ENCODE data around the gene KIAA1671.

The KIAA1671 gene

DNA sequence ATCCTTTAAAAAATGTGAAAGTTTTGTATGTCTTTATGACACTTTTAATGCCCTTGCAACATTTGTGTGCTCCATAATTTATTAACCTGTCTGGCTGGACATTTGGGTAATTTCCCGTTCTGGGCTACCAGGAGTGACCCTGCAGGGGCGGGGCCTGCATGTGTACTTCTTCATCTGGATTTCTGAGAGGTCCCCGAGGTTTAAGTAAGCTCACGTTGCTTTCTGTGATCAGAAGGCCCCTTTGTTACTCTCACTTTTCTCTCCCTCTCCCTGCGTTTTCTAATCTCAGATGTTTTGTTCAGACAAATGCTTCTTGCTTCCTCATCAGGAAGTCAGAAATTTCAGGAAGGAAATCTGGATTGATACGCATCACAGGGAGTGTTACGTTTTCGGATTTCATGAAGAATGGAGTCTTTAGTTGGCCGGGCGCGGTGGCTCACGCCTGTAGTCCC, 168.3 kb downstream of the KIAA1671 start:
- DNase-seq, result no peak

DNA sequence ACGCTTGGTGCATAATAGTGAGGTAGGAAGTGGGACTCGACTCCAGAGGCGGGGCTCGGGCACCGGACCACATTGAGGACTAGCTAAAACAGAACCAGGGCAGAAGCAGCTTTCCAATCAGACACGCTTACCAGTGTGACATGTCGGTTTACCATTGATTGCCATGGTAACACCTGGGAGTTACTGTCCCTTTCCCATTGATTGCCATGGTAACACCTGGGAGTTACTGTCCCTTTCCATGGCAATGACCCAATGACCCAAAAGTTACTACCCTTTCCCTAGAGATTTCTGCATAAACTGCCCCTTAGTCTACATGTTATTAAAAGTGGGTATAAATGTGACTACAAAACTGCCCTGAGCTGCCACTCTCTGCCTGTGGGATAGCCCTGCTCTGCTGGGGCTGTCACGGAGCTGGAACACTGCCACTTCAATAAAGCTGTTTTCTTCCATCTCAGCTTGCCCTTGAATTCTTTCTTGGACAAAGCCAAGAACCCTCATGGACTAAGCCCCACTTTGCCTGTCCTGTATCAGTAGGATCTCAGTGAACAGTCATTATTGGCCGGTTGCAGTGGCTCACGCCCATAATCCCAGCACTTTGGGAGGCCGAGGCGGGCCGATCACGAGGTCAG, 169.7 kb downstream of the KIAA1671 start:
- DNase-seq, result no peak

DNA sequence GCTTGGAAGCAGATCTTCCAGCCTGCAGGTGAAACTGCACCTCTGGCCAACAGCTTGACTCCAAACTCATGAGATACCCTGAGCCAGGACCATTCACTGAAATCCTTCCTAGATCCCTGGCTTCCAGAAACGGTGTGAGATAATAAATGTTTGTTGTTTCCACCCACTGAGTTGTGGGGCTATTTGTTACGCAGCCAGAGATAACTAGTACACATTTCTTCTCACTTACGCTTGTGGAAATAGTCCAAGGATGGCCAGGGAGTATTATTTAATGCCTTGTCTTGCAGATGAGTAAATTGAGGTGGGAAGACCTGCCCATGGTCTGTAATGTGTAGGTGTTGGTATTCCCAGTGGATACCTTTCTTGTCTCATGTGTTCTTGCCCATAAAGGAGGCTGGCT, 171.2 kb downstream of the KIAA1671 start:
- DNase-seq, result no peak

DNA sequence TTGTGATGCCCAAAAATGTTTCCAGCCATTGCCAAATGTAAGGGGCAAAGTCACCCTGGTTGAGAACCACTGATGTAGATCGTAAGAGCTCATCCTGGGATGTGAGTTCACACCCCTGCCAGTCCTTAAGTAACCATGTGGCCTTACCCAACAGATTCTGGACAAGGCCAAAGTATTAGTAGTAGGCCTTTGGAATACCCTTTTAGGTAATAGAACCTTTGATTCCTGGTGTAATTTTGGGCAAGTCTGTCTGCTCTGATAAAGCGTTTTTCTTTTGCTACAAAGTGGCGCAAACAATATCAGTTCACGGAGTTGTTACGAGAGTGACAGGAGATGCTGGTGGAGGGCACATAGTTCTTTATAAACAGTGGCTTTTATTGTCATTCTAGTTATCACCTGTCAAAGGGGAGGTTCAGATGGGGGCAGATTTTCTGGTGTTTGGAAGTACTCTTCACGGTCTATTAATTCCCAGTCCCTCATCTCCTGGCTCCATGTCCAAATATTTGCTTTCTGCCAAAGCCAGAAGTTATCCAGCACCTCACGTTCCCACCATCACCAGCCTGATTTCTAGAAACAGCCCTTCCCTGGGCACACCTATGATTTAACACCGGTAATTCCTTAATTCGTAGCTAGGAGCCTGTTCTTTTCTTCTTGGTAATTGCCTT, 173.3 kb downstream of the KIAA1671 start:
- DNase-seq, result no peak

DNA sequence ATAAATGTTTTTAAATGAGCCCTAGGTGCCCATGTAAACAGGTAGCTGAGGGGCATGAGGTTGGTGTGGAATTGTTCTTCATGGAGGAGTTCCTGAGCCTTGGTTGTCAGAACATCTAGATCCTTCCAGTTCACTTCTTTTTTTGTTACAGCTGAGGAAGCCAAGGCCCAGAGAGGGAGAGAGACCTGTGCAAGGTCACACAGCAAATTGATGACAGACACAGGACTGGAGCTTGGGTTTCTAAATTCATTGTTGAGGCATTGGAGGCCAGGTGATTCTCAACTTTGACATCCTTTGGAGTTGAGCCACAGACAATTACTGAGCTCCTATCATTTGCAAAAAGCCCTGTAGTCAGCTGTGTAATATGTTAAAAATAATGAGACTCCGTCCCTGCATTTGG, 174.0 kb downstream of the KIAA1671 start:
- DNase-seq, result no peak

DNA sequence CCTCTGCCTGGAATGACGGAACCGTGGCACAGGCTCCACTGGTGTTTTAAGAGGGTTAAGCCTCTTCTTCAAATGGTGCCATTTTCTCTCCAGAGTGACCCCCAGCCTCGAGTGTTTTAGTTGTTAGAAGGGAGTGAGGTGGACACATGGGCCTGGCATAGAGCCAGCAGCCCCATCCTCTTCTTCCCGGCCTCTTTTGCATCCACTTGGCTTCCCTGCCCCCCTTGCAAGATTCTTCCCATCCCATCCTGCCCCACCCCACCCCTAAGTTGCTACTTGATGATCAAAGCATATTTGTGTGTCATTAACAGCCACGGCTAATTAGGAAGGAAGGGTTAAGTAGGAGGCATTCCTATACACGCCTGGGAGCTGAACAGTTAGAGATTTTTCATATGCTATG, 174.8 kb downstream of the KIAA1671 start:
- DNase-seq, result no peak

DNA sequence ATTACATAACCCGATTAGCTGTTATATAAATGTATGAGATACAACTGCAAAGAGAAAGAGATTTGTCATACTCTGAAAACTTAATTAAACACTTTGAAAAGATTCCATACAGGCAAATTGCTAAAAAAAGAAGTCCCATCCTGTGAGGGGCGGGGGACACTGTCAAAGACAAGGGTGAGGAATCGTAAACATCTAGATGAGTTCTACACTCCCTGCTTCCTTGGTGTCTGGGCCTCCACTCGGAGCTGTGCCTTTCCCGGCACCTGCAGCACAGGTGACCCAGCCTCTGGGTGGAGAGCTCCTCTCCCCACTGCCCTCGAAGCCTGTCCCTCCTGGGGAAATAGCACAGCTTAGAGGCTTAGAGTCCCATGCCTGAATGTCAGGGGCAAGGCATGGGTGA, 177.9 kb downstream of the KIAA1671 start:
- DNase-seq, result no peak

DNA sequence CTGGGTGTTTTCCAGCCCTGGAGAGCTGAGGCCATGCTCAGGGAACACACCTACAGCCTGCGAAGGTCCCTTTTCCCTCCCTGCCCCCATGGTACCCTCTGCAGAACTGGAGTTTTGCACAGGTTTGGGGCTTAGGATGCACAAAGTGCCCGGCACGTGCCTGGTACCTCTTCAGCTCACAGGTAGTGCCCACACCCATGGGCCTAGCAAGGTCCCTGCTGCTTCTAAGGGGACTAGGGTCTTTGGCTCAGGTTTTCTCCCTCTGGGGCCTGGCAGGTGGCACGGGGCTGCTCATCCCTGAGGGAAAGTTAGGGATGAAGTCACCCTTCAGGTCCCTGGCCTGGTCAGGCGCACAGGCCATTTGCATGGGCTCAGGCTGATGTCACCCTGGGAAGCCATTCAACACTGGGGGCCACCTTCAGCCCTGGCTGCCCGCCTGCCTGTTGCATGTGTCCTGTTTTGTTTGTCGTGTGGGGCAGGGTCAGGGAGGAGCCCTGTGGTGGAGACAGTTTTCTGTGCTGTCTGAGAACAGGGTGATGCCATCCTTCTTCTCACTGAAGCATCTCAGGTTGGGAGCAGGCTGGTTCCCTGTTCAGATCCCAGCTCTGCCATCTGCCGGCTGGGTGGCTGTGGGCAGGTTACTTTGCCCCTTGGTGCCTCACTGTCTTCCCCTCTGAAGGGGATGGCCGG, 178.8 kb downstream of the KIAA1671 start:
- DNase-seq, result no peak

DNA sequence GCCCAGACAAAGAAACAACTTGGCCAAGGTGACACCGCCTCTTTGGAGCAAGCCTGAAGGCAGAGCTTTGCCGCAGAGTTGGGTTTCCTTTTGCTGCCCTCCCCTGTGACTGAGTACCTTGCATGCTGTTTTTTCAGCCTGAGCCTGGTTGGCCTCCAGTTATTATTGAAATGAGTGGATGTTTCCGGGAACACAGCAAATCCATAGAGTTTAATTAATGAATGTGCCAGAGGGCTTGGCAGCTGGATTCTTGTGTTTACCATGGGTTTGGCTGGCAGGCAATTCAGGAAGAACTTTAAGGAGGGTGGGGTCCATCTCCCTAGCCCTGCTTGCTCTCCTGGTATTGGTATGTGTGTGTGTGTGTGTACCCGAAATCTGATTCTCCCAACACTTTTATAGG, 181.5 kb downstream of the KIAA1671 start:
- no peak for DNase-seq

DNA sequence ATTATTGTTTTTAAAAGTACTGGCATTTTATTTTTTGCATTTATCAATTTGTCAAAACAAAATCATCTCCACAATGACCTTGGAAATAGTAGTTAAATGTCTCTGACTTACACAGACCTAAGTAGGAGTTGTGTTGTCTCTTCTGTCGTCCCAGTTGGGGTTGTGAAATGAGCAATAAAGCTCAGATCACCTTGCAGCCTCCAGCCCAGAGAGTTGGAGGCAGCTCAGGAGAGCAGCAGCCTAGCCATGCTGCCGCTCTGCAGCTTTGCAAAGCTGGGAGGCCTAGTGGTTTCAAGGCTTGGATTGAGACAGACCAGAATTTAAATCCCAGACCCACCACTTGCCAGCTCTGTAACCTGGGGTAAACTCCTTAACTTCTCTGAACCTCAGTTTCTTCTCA, 181.9 kb downstream of the KIAA1671 start:
- DNase-seq, result no peak

DNA sequence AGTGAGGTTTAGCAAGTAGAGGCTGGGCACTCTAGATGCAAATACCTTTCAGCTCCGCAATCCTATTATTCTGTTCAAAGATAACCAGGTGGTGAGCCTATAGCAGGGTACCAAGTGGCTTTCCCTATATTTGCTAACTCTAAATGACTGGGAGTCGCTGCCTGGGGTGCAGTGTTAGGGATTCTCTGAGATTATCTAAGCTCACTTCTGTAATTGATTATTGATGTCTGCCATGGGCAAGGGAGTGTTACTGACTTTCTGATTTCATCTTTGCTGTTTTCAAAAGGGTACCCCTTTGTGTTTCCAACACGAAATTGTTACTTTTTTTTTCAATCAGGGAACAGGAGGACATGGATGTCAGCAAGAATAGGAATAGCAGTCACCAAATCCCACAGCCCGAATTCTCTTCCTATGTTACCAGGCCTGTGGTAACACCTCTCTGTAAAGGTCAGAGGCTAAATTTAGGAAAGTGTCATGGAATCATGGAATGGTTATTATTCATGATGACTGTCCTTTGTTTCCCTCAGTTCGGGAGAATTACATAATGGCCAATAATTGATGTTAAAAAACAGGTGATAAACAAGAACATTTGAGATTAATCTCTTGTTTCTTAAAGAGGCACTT, 184.5 kb downstream of the KIAA1671 start:
- no peak for DNase-seq

DNA sequence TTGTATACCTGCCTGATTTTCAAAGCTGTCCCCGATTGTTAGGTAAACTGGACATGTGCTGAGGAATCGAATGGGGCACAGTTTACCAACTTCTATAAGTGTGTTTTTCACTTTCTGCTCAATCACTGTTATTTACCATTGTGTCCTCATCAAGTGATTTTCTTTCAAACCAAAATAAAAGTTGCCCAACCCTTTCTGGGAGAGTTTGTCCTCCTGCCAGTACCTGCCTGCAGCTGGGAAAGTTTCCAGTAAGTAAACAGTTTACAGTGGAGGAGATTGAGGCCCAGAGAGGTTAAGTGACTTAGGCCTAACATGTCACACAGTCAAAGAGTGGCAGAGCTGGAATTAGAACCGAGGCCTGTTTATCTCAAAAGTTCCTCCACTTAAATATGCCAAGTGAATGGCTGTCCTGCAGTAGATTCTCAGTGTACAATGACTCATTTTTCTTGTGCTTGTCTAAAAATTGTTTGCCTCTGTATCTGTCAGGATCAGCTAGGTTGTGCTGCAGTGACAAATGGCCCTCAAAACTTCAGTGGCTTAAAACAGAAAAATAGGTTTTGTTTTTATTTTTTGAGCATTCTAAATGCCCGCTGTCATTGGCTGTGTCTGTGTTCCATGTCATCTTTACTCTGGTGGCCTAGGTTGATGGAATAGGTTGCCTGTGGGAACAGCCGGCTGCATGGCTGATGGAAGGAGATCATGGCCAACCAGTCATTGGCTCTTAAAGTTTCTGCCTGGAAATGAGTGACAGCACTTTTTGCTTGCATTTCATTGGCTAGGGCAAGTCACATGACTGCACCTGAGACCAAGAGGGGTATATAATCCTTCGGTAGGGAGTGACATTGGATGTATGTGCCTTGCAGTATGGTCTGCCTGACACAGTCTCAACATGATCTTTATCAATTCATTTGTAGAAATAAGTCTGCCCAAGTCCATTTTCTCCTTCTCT, 185.3 kb downstream of the KIAA1671 start:
- no peak for DNase-seq

DNA sequence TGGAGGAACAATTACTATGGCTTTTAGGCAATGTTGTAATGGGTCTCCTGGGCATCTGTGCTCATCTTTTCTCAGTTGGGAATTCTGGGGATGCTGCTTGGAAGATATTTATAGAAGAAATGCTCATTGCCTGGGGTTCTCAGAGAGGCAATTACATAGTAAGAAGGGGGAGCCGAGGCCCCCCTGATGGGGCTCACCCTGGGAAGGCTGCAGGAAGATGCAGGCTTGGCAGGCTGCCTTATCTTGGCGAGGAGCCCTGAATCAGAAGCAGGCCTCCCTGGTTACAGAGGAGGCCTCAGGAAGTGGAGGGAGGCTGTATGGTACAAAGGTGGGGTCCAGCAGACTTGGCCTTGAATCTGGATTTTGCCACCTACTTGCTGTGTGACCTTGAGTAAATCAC, 186.5 kb downstream of the KIAA1671 start:
- DNase-seq, result no peak

DNA sequence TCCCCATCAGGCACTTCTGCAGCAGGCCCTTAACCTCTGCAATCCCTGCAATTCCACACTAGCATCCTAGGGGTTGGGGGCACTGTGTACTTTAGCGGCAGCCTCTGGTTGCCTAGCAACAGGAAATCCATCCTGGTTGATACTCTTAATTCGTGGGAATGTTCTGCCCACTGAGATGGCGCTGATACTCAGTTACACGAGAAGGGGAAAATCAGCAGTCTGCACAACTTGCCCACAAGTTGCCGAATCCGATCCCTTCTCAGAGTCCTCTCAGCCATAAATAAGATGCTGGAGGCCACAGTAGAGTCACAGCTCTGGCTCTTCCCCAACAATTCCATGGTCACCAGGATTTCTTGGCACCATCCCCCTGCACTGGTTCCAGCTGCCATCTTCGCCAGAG, 189.6 kb downstream of the KIAA1671 start:
- DNase-seq, result no peak

DNA sequence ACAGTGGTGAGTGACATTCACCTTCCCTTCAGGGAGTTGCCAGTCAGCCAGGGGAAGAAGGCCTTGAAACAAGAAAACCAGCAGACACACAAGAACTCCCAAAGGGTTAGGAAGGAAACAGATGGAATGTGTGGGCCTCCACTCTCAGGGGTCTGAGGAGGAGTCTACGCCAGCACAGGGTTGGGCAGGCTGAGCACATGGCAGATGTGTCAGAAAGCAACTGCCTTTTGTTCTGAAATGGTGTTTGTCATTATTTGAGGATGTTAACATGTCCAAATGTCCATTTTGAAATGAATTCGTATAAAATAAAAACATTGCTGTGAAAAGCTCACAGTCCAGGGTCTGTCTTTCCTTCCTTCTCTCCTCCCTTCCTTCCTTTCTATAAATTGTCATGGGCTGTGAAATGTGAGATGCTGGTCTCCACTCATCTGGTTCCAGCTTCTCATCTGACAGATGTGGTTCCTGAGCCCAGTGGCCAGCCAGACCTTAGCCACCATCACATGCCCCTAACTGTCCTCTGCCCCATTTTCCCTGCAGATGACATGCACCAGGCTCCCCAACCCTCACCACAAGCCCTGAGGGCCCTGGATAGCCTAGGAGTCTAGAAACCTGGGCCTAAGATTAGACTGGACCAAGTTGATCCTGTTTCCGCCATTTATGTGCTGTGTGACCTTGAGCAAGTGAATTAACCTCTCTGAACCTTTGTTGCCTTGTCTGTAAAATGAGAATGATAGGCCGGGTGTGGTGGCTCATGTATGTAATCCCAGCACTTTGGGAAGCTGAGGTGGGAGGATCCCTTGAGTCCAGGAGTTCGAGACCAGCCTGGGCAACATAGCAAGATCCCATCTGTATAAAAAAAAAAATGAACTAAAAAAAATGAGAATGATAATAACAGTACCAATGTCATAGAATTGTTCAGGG, 190.9 kb downstream of the KIAA1671 start:
- no peak for DNase-seq

DNA sequence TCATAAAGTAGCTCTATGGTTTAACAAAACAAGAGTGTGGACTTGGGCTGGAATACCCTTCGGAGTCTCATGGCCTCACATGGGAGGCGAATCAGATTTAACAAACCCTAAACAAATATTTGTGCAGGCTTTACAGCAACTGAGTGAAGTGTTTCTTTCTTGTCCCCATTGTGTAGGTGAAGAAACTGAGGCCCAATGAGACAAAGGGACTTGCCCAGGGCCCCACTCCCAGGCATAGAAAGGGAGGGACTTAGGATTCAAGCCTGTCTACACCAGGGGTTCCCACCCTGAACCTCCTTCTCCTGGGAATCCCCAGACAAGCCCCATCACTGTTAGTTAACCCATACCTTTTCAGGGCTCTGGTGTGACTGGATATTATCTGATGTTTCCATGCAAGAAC, 192.0 kb downstream of the KIAA1671 start:
- no peak for DNase-seq

DNA sequence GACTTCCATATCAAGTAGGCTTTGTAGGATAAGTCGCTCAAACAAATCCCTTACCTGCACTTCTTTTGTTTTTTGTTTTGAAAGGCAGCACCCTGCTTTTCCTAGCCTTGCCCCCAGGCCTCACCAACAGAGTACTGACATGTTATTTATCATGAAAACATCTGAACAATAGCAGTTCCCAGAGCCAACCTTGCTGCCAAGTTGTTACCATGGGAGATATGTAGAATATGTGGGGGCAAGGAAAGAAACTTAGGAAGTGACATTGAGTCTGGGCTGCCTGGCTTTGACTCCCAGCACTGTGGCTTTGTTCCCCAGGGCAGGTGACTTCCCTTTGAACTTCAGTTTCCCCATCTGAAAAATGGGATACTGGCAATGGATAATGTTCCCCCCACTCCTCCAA, 193.8 kb downstream of the KIAA1671 start:
- DNase-seq, result no peak

DNA sequence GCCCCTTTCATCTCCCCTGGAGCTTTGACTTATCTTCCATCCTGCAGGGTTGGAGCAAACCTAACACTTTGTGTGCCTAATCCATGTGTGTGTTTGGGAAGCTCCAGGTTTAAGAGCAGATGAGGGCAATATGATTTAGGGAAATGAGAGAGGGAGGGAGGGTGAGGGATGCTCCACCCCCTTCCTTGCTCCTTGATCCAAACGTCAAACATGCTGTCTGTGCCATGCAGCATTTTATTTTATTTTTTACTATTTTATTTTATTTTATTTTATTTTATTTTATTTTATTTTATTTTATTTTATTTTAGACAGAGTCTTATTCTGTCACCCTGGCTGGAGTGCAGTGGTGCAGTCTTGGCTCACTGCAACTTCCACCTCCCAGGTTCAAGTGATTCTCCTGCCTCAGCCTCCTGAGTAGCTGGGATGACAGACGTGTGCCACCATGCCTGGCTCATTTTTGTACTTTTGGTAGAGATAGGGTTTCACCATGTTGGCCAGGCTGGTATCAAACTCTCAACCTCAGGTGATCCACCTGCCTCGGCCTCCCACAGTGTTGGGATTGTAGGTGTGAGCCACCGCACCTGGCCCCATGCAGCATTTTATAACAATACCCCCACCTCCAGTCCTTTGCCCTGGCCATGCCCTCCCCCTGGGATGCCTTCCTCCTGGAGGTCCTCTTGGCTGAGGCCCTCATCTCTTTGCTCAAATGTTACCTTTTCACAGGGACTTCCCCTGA, 194.6 kb downstream of the KIAA1671 start:
- no peak for DNase-seq

DNA sequence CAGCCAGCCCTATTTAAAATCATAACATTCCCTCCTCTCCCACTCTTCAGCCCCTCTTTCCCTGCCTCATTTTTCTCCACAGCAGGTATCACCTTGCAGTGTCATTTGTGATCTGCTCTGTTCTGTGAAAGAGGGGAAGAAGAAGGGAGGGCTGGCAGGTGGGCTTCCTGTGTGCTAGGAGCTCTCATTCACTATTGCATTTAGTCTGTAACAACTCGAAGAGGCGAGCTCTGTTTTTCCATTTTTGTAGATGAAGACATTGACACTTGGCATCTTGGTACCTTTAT, 195.1 kb downstream of the KIAA1671 start:
- no peak for DNase-seq

DNA sequence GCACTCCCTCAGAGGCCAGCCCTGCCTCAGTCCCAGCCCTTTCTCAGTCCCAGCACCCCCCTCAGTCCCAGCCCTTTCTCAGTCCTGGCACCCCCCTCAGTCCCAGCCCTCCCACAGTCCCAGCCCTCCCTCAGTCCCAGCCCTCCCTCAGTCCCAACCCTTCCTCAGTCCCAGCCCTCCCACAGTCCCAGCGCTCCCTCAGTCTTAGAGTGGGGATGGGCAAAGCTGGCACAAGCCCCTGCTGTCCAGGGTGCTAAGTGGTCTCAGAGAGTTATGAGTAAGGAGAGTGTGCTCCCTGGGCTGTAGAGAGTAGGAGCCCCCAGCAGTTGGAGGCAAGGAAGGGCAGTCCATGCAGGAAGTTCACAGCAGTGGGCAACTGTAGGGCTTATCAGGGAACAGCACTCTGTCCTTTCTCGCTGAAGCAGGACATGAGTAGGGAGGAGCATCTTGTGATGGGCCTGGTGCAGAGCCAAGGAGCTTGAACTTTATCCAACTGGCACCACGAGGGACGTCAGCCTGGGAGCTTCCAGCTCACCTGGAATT, 195.7 kb downstream of the KIAA1671 start:
- no peak for DNase-seq

DNA sequence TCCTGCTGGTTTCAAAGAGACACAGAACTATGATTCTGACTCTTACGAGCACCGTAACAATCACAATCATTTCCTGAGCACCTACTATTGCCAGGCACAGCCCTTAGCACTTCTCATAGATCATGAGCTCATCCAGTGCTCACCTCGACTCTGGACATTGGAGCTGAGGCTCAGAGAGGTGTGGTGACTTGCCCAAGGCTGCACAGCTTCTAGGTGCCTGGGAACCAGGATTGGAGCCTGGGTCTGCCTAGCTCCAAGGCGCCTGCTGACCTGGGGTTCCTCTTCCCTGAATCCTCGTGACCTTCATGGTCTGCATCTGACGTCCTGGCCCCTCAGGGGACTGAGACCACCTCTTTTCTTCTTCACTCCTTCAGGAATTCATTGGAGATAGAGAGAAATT, 196.5 kb downstream of the KIAA1671 start:
- no peak for DNase-seq

Measured in activated CD4-positive, alpha-beta T cell treated with anti-CD3 and anti-CD28 coated beads, Interleukin-2, amount 50 U/mL, for 1 hour (primary cell).